Gastroesophageal sphincter (tissue), 4 donors: ENCODE data around the gene KCNH1. TPM values are rescaled to one million over a fixed set of nuclear protein-coding genes. Genes with fewer than 3 reads are reported as not detected.
"Not testable (repeated sequence)": the region's sequence is repeated elsewhere in the genome, so short reads cannot be mapped to it uniquely, and the experiment has no call there.

Experiments used
- ATAC-seq: fragments of 150-250 bp; one replicate; pipeline ENCODE4 v1.9.1; 2016; ENCODE audit warnings: mild to moderate bottlenecking, moderate library complexity
- H3K27ac ChIP-seq, 4 donors: fragments of 200-600 bp; sonication (generic) in 3 of 4; 1 replicate in 3 of 4; 2 replicates in 1 of 4; pipeline ENCODE4 v1.5.1; 2016 to 2019
- H3K27me3 ChIP-seq: fragments of 200-600 bp; sonication (generic); one replicate; pipeline ENCODE4 v1.5.1; 2019
- H3K36me3 ChIP-seq, 2 donors: fragments of 200-600 bp; sonication (generic); one replicate each; pipeline ENCODE4 v1.5.1; 2019; ENCODE audit warnings: control low read depth in 1 of 2
- H3K4me1 ChIP-seq, 3 donors: fragments of 200-600 bp; sonication (generic); 1 replicate in 2 of 3; 2 replicates in 1 of 3; pipeline ENCODE4 v1.5.1; 2016 to 2019; ENCODE audit warnings: control low read depth in 2 of 3
- H3K4me3 ChIP-seq, 2 donors: fragments of 200-600 bp; sonication (generic); one replicate each; pipeline ENCODE4 v1.5.1; 2019; ENCODE audit warnings: mild to moderate bottlenecking in 1 of 2, moderate library complexity in 1 of 2
- H3K9me3 ChIP-seq, 3 donors: fragments of 200-600 bp; sonication (generic); one replicate each; pipeline ENCODE4 v1.5.1; 2017 to 2019; ENCODE audit warnings: control low read depth in 2 of 3
- CTCF ChIP-seq, 4 experiments: fragments of 200-600 bp in 2 of 4; fragments of 450-650 bp in 2 of 4; sonication (generic) in 1 of 4; IDR thresholded peaks; one replicate each; pipeline ENCODE4 v1.5.1; 2017 to 2019; ENCODE audit warnings: antibody characterized with exemption in 4 of 4, mild to moderate bottlenecking in 2 of 4, moderate library complexity in 2 of 4
- EP300 ChIP-seq: sonication (generic); formaldehyde crosslinking; IDR thresholded peaks from one replicate; pipeline ENCODE4 v1.6.1; 2017; ENCODE audit warnings: antibody characterized with exemption, mild to moderate bottlenecking
- POLR2A ChIP-seq, 2 donors: fragments of 450-650 bp; IDR thresholded peaks; one replicate each; pipeline ENCODE4 v1.6.1; 2017; ENCODE audit warnings: antibody characterized with exemption in 2 of 2, mild to moderate bottlenecking in 2 of 2, moderate library complexity in 1 of 2
- POLR2AphosphoS5 ChIP-seq: sonication (generic); formaldehyde crosslinking; IDR thresholded peaks from one replicate; pipeline ENCODE4 v1.6.1; 2017; ENCODE audit warnings: antibody characterized with exemption
- WGBS, 2 donors: methylation state at CpG; one replicate each; pipeline ENCODE4 v1.1.5; 2018; ENCODE audit warnings: low coverage in 1 of 2; 5-methylcytosine and 5-hydroxymethylcytosine counted together
- total RNA-seq, 4 donors: library from RNA; depleted of rRNA; stranded (reverse); fragments of >200 nt; gene quantifications; one replicate each; pipeline ENCODE4 v1.1.0, GENCODE V29; 2016

The KCNH1 gene
- total RNA-seq, 4 donors from 2014 or later = 0.15 to 2.3 (median 1.2) TPM

- ATAC-seq = no peak
- Histone ChIP-seq H3K27me3 (no peaks in the 10 kb centered on the region), H3K4me1 (no peaks in the 10 kb centered on the region), H3K9me3 (no peaks in the 10 kb centered on the region), H3K36me3 (no peaks in the 10 kb centered on the region), H3K4me3 (no peak overlapping the region), H3K27ac (no peak overlapping the region)
- WGBS, 2 donors = 43 to 64% methylated on average over 1 to 4 of the region's 4 CpGs
- TF ChIP-seq POLR2A (IDR thresholded peaks at IDR 0.05) (no peak), CTCF (IDR thresholded peaks at IDR 0.05) (no peak), EP300 (no peak), POLR2AphosphoS5 (no peak)
Observed at GRCh38 chr1:210662291-210663050, 471.5 kb downstream of the KCNH1 start.

GRCh38 chr1:210661520-210661919, 472.4 kb downstream of the KCNH1 start:
- not testable (repeated sequence) for H3K27ac ChIP-seq, H3K9me3 ChIP-seq, ATAC-seq, H3K4me3 ChIP-seq, H3K27me3 ChIP-seq, H3K36me3 ChIP-seq, H3K4me1 ChIP-seq
- 95 to 97% methylated on average over 2 to 3 of the region's 4 CpGs for WGBS, 2 donors

GRCh38 chr1:210657806-210658205, 476.1 kb downstream of the KCNH1 start:
- Histone ChIP-seq H3K36me3 (no peaks in the 10 kb centered on the region), H3K27me3 (no peaks in the 10 kb centered on the region), H3K27ac (no peak overlapping the region), H3K4me1 (no peaks in the 10 kb centered on the region), H3K9me3 (no peaks in the 10 kb centered on the region), H3K4me3 (no peak overlapping the region)
- no peak for ATAC-seq
- TF ChIP-seq CTCF (IDR thresholded peaks at IDR 0.05) (no peak), EP300 (no peak), POLR2AphosphoS5 (no peak), POLR2A (IDR thresholded peaks at IDR 0.05) (no peak)
- 87 to 94% methylated on average over 4 to 5 of the region's 6 CpGs for WGBS, 2 donors

GRCh38 chr1:210655511-210655910, 478.4 kb downstream of the KCNH1 start:
- H3K27me3 ChIP-seq = no peaks in the 10 kb centered on the region
- 63 to 65% methylated on average over 1 to 6 of the region's 7 CpGs for WGBS, 2 donors
- H3K4me3 ChIP-seq = no peak overlapping the region
- no peaks in the 10 kb centered on the region for H3K4me1 ChIP-seq
- no peak overlapping the region for H3K27ac ChIP-seq
- no peak for ATAC-seq
- no peaks in the 10 kb centered on the region for H3K9me3 ChIP-seq
- H3K36me3 ChIP-seq = no peaks in the 10 kb centered on the region
- no peak for TF ChIP-seq CTCF (IDR thresholded peaks at IDR 0.05)
- no peak for TF ChIP-seq POLR2A (IDR thresholded peaks at IDR 0.05)
- TF ChIP-seq EP300 = no peak
- no peak for TF ChIP-seq POLR2AphosphoS5

- Histone ChIP-seq H3K4me3 (no peak overlapping the region), H3K4me1 (no peaks in the 10 kb centered on the region), H3K27ac (no peak overlapping the region), H3K36me3 (no peaks in the 10 kb centered on the region), H3K27me3 (no peaks in the 10 kb centered on the region), H3K9me3 (no peaks in the 10 kb centered on the region)
- WGBS, 2 donors = 80 to 90% methylated on average over 5 to 6 of the region's 7 CpGs
- no peak for ATAC-seq
- TF ChIP-seq EP300 = no peak
- TF ChIP-seq CTCF (IDR thresholded peaks at IDR 0.05) = no peak
- no peak for TF ChIP-seq POLR2AphosphoS5
- TF ChIP-seq POLR2A (IDR thresholded peaks at IDR 0.05) = no peak
Observed at GRCh38 chr1:210654176-210654981, 479.6 kb downstream of the KCNH1 start.
